AG04449 (cell line): Measurements from ENCODE around the gene HOXA9.

Experiments
- CTCF ChIA-PET: fragments of 350-600 bp; formaldehyde crosslinking; extraction: SDS; loops from one replicate; lab custom pipeline; 2021; ENCODE audit warnings: antibody characterized with exemption; lab: Yijun Ruan, JAX
- POLR2A ChIA-PET: fragments of 400-600, 350-600 bp; formaldehyde crosslinking; extraction: SDS; loops from one replicate; lab custom pipeline; 2020; ENCODE audit warnings: antibody characterized with exemption, inconsistent platforms; lab: Yijun Ruan, JAX
- DNase-seq: peaks from one replicate; pipeline ENCODE4 v3.0.0-alpha.2; 2010; ENCODE audit warnings: low read depth, low spot score
- H3K4me3 ChIP-seq: 2 replicates; pipeline ENCODE4 v1.5.1; 2011; ENCODE audit warnings: low read depth, mild to moderate bottlenecking, control low read depth, low read length
- CTCF ChIP-seq: IDR thresholded peaks from one replicate; pipeline ENCODE4 v1.5.1; 2011; ENCODE audit warnings: mild to moderate bottlenecking, moderate library complexity, low read length, control low read depth, inconsistent platforms; ENCODE audit not compliant: insufficient read depth; ENCODE audit errors: missing control alignments

HOXA9 gene

DNA sequence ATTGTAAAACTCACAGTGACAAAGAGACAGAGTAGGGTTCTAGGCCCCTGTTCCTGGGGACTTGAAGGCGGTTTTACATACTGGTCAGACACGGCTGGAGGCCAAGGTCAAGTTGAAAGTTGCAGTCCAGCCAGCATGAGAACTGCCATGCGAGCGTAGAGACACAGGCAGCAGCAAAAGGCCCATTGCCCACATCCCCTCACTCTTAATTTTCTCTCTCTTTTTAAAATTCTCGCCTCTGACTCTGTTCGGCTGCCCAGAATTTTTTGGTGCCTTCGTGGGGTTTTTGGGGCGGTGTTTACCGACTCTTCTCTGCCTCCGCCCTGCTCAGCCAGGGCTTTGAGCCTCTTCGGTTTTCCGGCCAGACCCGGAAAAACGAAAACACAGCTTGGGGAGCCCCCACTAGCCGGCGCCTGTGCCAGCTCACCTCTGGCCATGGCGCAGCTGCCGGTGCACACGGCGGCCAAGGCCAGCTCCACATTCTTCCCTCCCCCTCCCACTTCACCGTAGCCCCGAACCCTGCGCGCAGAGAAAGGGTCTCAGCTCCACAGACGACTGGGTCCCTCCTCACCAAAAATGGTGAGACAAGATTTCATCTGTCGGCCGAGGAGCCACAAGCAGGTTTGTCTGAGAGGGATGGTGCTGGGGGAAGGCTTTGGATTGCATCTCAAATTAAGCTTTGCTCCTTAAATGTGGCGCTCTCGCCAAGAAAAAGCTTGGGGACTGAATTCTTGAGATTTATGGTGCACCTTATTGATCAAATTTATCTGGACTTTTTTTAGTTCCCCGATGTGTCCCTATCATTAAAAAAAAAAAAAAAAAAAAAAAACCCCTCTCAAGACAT lies 36.9 kb upstream of the HOXA9 start:
- TF ChIP-seq CTCF, result no peak
- DNase-seq, result no peak
- H3K4me3 ChIP-seq, result no peak overlapping the region
- ChIA-PET POLR2A (no interaction called here), CTCF (interaction anchor here (0.8 to 2.3 kb wide), 3 partner anchors 9 to 716 kb away, joined by 3 to 11 read pairs (median 5); no protein-coding TSS in a partner anchor)

GRCh38 chr7:27201580-27202017 lies 36.3 kb upstream of the HOXA9 start:
- no peak overlapping the region for H3K4me3 ChIP-seq
- ChIA-PET CTCF (interaction anchor here (2.3 kb wide), 1 partner anchor 10 kb away, joined by 11 read pairs; no protein-coding TSS in a partner anchor), POLR2A (no interaction called here)
- TF ChIP-seq CTCF, result no peak
- DNase-seq, result no peak

- ChIA-PET CTCF (interaction anchor here (2.2 to 2.3 kb wide), 2 partner anchors 10 kb away, joined by 11 to 14 read pairs; no protein-coding TSS in a partner anchor), POLR2A (interaction anchor here (1.0 kb wide), 1 partner anchor 461 kb away, joined by 3 read pairs; no protein-coding TSS in a partner anchor)
- no peak for TF ChIP-seq CTCF
- DNase-seq, result no peak
- H3K4me3 ChIP-seq, result peak overlapping the region; percentile 46
Measured at GRCh38 chr7:27200761-27201579, 35.6 kb upstream of the HOXA9 start.

- DNase-seq, result no peak
- POLR2A ChIA-PET, result interaction anchor here (1.0 kb wide), 1 partner anchor 462 kb away, joined by 3 read pairs; no protein-coding TSS in a partner anchor
- no peak for TF ChIP-seq CTCF
- CTCF ChIA-PET, result interaction anchor here (1.0 to 2.2 kb wide), 7 partner anchors 8 to 879 kb away, joined by 3 to 14 read pairs (median 5); partner anchors contain the start of gene HOXA10
- peak within 1 kb of the TSS; percentile 60 for H3K4me3 ChIP-seq
Measured at GRCh38 chr7:27199849-27200760, 34.8 kb upstream of the HOXA9 start, which contains the start of gene HOXA13. HOXA13 (minus strand) TSS chr7:27200091; CDS start chr7:27200077, 14 bp downstream.

- H3K4me3 ChIP-seq, result peak overlapping the region; percentile 60
- no peak for TF ChIP-seq CTCF
- POLR2A ChIA-PET, result no interaction called here
- no peak for DNase-seq
- CTCF ChIA-PET, result interaction anchor here (0.9 to 2.5 kb wide), 25 partner anchors 8 to 1073 kb away, joined by 3 to 14 read pairs (median 5); partner anchors contain the start of gene HOXA10
Measured at GRCh38 chr7:27198871-27199801, 33.8 kb upstream of the HOXA9 start.
